MCF 10A (cell line): Measurements from ENCODE around the gene PPHLN1. TPM values are rescaled to one million over a fixed set of nuclear protein-coding genes. Genes with fewer than 3 reads are reported as not detected.
A peak's percentile ranks its signal among the peaks of the same experiment; 100 is the strongest.

Experiments used
- BruUV-seq: library from RNA; stranded (reverse); fragments of 400-500 nt; replicated peaks from 2 replicates; lab custom pipeline; 2021; lab: Mats Ljungman, UMichigan
- CTCF ChIA-PET: fragments of 300-600 bp; sonication (Branson Sonifier 250); formaldehyde crosslinking; extraction: SDS; loops from one replicate; lab custom pipeline; 2021; ENCODE audit warnings: antibody characterized with exemption, inconsistent platforms; lab: Yijun Ruan, JAX
- POLR2A ChIA-PET: fragments of 300-600, 350-650 bp; sonication (Branson Sonifier 250); formaldehyde crosslinking; extraction: SDS; loops from one replicate; lab custom pipeline; 2020; ENCODE audit warnings: antibody characterized with exemption, inconsistent platforms; lab: Yijun Ruan, JAX
- DNase-seq: peaks from one replicate; pipeline ENCODE4 v3.0.0-alpha.2; 2018; ENCODE audit not compliant: unreplicated experiment
- H3K27ac Mint-ChIP-seq: one replicate; pipeline ENCODE4 v1.8.0; 2022; ENCODE audit warnings: mild to moderate bottlenecking, low read depth, mixed read lengths; ENCODE audit not compliant: unreplicated experiment
- H3K27me3 Mint-ChIP-seq: one replicate; pipeline ENCODE4 v1.8.0; 2022; ENCODE audit warnings: mixed read lengths; ENCODE audit not compliant: insufficient read depth, unreplicated experiment
- H3K36me3 Mint-ChIP-seq: one replicate; pipeline ENCODE4 v1.8.0; 2022; ENCODE audit warnings: mild to moderate bottlenecking, moderate library complexity, mixed read lengths; ENCODE audit not compliant: insufficient read depth, unreplicated experiment
- H3K4me1 Mint-ChIP-seq: one replicate; pipeline ENCODE4 v1.8.0; 2022; ENCODE audit warnings: mixed read lengths; ENCODE audit not compliant: insufficient read depth, unreplicated experiment
- H3K4me3 Mint-ChIP-seq: one replicate; pipeline ENCODE4 v1.8.0; 2022; ENCODE audit warnings: mild to moderate bottlenecking, moderate library complexity, mixed read lengths; ENCODE audit not compliant: unreplicated experiment
- H3K9me3 Mint-ChIP-seq: one replicate; pipeline ENCODE4 v1.8.0; 2022; ENCODE audit warnings: mixed read lengths; ENCODE audit not compliant: unreplicated experiment
- intact Hi-C: fragments of 100-400 bp; cut with micrococcal nuclease; formaldehyde crosslinking; loops from 2 replicates; pipeline ENCODE4 v1.14.1; 2022
- total RNA-seq: library from RNA; stranded (reverse); gene quantifications from 2 replicates; pipeline ENCODE4 v1.2.3, GENCODE V29; 2022
- TF ChIP-seq, protein P1 (sequence below): fragments of 200-600 bp; IDR thresholded peaks from one replicate; pipeline ENCODE4 v1.8.0; 2022; ENCODE audit warnings: antibody characterized with exemption, mild to moderate bottlenecking; ENCODE audit not compliant: unreplicated experiment

Gene PPHLN1
- total RNA-seq, 1 experiment from 2014 or later: 54.5 TPM

DNA sequence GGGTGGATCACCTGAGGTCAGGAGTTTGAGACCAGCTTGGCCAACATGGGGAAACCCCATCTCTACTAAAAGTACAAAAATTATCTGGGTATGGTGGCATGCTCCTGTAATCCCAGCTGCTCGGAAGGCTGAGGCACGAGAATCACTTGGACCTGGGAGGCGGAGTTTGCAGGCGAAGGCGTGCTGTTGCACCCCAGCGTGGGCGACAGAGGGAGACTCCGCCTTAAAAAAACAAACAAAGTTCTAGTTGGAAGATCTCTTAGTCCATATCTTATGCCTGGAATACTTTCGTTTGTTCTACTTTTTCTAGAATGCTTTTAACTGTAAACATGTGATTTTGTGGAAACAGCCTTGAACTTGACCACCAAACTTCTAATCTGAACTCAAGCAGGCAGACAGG lies 38.7 kb downstream of the PPHLN1 start:
- intact Hi-C loops: no loop called here
- Mint-ChIP-seq H3K36me3 (peaks cover 13% of the 10 kb centered on the region), H3K27ac (no peak overlapping the region), H3K9me3 (no peaks in the 10 kb centered on the region), H3K4me3 (no peak overlapping the region), H3K4me1 (peaks cover 8% of the 10 kb centered on the region), H3K27me3 (no peaks in the 10 kb centered on the region)
- TF ChIP-seq, protein P1, sequence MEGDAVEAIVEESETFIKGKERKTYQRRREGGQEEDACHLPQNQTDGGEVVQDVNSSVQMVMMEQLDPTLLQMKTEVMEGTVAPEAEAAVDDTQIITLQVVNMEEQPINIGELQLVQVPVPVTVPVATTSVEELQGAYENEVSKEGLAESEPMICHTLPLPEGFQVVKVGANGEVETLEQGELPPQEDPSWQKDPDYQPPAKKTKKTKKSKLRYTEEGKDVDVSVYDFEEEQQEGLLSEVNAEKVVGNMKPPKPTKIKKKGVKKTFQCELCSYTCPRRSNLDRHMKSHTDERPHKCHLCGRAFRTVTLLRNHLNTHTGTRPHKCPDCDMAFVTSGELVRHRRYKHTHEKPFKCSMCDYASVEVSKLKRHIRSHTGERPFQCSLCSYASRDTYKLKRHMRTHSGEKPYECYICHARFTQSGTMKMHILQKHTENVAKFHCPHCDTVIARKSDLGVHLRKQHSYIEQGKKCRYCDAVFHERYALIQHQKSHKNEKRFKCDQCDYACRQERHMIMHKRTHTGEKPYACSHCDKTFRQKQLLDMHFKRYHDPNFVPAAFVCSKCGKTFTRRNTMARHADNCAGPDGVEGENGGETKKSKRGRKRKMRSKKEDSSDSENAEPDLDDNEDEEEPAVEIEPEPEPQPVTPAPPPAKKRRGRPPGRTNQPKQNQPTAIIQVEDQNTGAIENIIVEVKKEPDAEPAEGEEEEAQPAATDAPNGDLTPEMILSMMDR: no peak
- DNase-seq: no peak
- no TSS peak for BruUV-seq
- ChIA-PET CTCF (interaction anchor here (1.8 to 3.5 kb wide), 2 partner anchors 8 to 236 kb away, joined by 5 to 15 read pairs; no protein-coding TSS in a partner anchor), POLR2A (interaction anchor here (0.6 kb wide), 1 partner anchor 106 kb away, joined by 3 read pairs; no protein-coding TSS in a partner anchor)

DNA sequence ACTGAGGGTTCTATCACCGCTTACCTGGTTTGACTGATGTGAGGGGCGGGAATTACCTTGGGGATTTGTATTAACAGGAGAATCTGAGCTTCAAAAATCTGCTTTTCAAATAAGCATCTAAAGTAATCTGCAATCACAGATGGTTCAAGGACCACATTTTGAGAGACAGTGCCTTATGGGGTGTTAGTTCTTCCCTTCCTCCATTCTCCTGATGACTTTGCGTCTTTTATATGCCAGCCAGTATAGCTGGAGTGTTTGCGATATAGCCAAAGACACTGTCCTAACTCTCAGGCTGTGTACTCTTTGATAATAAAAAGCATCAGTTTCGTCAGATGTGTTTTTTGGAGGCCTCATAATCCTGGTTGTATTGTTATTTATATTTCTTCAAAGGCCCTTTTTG lies 39.5 kb downstream of the PPHLN1 start:
- intact Hi-C loops: no loop called here
- Mint-ChIP-seq H3K4me1 (peaks cover 11% of the 10 kb centered on the region), H3K9me3 (no peaks in the 10 kb centered on the region), H3K27me3 (no peaks in the 10 kb centered on the region), H3K36me3 (peaks cover 5% of the 10 kb centered on the region), H3K27ac (no peak overlapping the region), H3K4me3 (no peak overlapping the region)
- POLR2A ChIA-PET: interaction anchor here (1.0 kb wide), 1 partner anchor 38 kb away, joined by 3 read pairs; no protein-coding TSS in a partner anchor
- no peak for DNase-seq
- CTCF ChIA-PET: interaction anchor here (0.5 to 1.8 kb wide), 3 partner anchors 19 to 244 kb away, joined by 3 to 5 read pairs (median 3); no protein-coding TSS in a partner anchor
- no TSS peak for BruUV-seq
- TF ChIP-seq, protein P1: no peak

DNA sequence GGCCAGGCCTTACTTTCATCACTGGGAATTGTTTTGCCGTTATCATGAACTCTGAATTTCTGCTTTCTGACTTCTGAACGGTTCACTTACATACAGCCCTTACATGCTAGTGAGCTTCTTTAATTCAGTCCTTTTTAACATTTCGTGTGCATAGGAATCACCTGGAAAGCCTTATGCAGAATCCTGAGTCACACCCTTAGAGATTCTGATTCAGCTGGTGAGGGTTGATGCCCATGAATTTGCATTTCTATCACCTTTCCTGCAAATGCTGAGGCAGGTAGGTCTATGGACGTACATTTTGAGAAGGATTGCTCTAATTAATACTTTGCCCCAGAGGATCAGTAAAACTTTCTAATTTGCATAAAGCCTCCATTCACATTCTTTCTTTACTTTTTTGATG lies 44.0 kb downstream of the PPHLN1 start:
- BruUV-seq: no TSS peak
- Mint-ChIP-seq H3K27me3 (no peaks in the 10 kb centered on the region), H3K9me3 (no peaks in the 10 kb centered on the region), H3K4me3 (no peak overlapping the region), H3K27ac (no peak overlapping the region), H3K4me1 (peaks cover 7% of the 10 kb centered on the region), H3K36me3 (peaks cover 15% of the 10 kb centered on the region)
- TF ChIP-seq, protein P1: no peak
- CTCF ChIA-PET: interaction anchor here (0.6 to 1.8 kb wide), 5 partner anchors 13 to 931 kb away, joined by 3 to 4 read pairs (median 3); no protein-coding TSS in a partner anchor
- POLR2A ChIA-PET: interaction anchor here (1.0 kb wide), 1 partner anchor 43 kb away, joined by 3 read pairs; no protein-coding TSS in a partner anchor
- intact Hi-C loops: no loop called here
- no peak for DNase-seq

DNA sequence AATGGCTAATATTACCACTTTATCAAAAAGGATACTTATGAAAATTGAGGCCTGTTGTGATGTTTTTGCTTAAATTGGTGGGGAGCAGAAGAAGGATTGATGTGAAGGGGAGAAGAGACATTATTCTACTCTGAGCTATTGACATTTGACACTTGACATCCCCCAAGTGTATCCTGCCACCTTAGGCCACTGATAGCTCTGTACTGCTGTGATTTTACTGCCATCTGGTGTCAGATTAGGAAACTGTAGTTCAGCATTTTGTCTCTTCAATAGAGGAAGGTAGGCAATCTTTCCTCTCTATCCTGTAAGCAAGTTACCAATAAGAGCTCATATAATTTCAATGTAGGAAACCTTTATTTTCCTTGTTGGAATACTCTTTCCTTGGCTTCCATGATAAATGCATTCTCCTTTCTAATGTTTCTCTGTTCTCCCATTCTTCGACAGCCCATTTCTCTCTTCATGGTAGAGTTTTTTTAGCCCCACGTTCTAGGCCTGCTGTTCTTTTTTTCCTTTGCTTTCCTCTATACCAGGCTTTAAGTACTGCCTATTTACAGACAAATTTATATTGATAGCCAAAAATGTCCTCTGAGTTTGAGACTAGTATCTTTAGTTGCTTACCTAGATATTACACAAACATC lies 46.3 kb downstream of the PPHLN1 start:
- ChIA-PET POLR2A (interaction anchor here (0.8 to 1.6 kb wide), 5 partner anchors 12 to 241 kb away, joined by 3 to 5 read pairs (median 3); no protein-coding TSS in a partner anchor), CTCF (interaction anchor here (0.5 to 2.9 kb wide), 64 partner anchors 9 to 1810 kb away, joined by 3 to 36 read pairs (median 4); partner anchors contain the start of gene GXYLT1)
- peak; percentile 65 for DNase-seq
- Mint-ChIP-seq H3K9me3 (no peaks in the 10 kb centered on the region), H3K4me3 (no peak overlapping the region), H3K27me3 (no peaks in the 10 kb centered on the region), H3K27ac (no peak overlapping the region), H3K36me3 (peaks cover 38% of the 10 kb centered on the region), H3K4me1 (peaks cover 7% of the 10 kb centered on the region)
- TF ChIP-seq, protein P1: peak; percentile 75
- intact Hi-C loops: loop anchor here (1.0 to 2.0 kb wide), 3 partner anchors 135 to 243 kb away; no protein-coding TSS in a partner anchor
- no TSS peak for BruUV-seq
